Neutrophil (primary cell): ENCODE results near the gene UNKL.
"Not testable (repeated sequence)": the region's sequence is repeated elsewhere in the genome, so short reads cannot be mapped to it uniquely, and the experiment has no call there.

ENCODE experiments used
- H3K27ac ChIP-seq: fragments of 200-600 bp; sonication (generic); 2 replicates; pipeline ENCODE4 v1.5.1; 2016; ENCODE audit warnings: mild to moderate bottlenecking, moderate library complexity
- H3K27me3 ChIP-seq: fragments of 200-600 bp; sonication (generic); 2 replicates; pipeline ENCODE4 v1.6.0; 2016; ENCODE audit warnings: mild to moderate bottlenecking
- H3K36me3 ChIP-seq: fragments of 200-600 bp; sonication (generic); 2 replicates; pipeline ENCODE4 v1.5.1; 2017
- H3K4me1 ChIP-seq, 2 experiments: fragments of 200-600 bp in 1 of 2; sonication (generic) in 1 of 2; 1 replicate in 1 of 2; 2 replicates in 1 of 2; pipeline versions ENCODE4 v1.5.1 to v1.6.1; 2013 to 2016; ENCODE audit warnings: low read depth in 1 of 2, low read length in 1 of 2, mild to moderate bottlenecking in 1 of 2, moderate library complexity in 1 of 2; ENCODE audit not compliant: control insufficient read depth in 1 of 2, insufficient read depth in 1 of 2
- H3K4me3 ChIP-seq, 2 experiments: fragments of 200-600 bp in 1 of 2; sonication (generic) in 1 of 2; 1 replicate in 1 of 2; 2 replicates in 1 of 2; pipeline ENCODE4 v1.5.1; 2013 to 2016; ENCODE audit warnings: low read depth in 1 of 2, low read length in 1 of 2, mild to moderate bottlenecking in 1 of 2, moderate library complexity in 1 of 2
- H3K9me3 ChIP-seq: fragments of 200-600 bp; sonication (generic); 2 replicates; pipeline ENCODE4 v1.5.1; 2016
- CTCF ChIP-seq: fragments of 200-600 bp; sonication (generic); IDR thresholded peaks from 2 replicates; pipeline ENCODE4 v1.5.1; 2016; ENCODE audit warnings: antibody characterized with exemption

UNKL gene

GRCh38 chr16:1332618-1333148 lies 81.8 kb downstream of the UNKL start:
- Histone ChIP-seq H3K27me3 (peaks cover 78% of the 10 kb centered on the region), H3K27ac (peak overlapping the region; percentile 69), H3K36me3 (no peaks in the 10 kb centered on the region), H3K4me3 (peak overlapping the region; percentile 49 to 55), H3K4me1 (peaks cover 12 to 29% of the 10 kb centered on the region in 2 experiments), H3K9me3 (no peaks in the 10 kb centered on the region)
- TF ChIP-seq CTCF = no peak

- Histone ChIP-seq H3K4me3 (peak overlapping the region; percentile 49 to 55), H3K27ac (peak overlapping the region; percentile 69), H3K36me3 (peaks cover 2% of the 10 kb centered on the region)
Measured at GRCh38 chr16:1331712-1332617, 82.5 kb downstream of the UNKL start.

GRCh38 chr16:1330931-1331711 lies 83.4 kb downstream of the UNKL start:
- H3K36me3 ChIP-seq = peaks cover 10% of the 10 kb centered on the region
- no peaks in the 10 kb centered on the region for H3K9me3 ChIP-seq
- H3K27ac ChIP-seq = peak overlapping the region; percentile 69
- H3K4me3 ChIP-seq = peak overlapping the region; percentile 49 to 55
- H3K27me3 ChIP-seq = peaks cover 63% of the 10 kb centered on the region
- no peak for TF ChIP-seq CTCF
- H3K4me1 ChIP-seq = peaks cover 12 to 29% of the 10 kb centered on the region in 2 experiments

More at GRCh38 chr16:1331712-1332617, 82.5 kb downstream of the UNKL start:
- peaks cover 12 to 29% of the 10 kb centered on the region in 2 experiments for H3K4me1 ChIP-seq
- no peaks in the 10 kb centered on the region for H3K9me3 ChIP-seq
- H3K27me3 ChIP-seq = peaks cover 71% of the 10 kb centered on the region
- TF ChIP-seq CTCF = no peak

GRCh38 chr16:1330260-1330914 lies 84.1 kb downstream of the UNKL start:
- H3K27ac ChIP-seq = no peak overlapping the region
- peaks cover 12 to 29% of the 10 kb centered on the region in 2 experiments for H3K4me1 ChIP-seq
- TF ChIP-seq CTCF = peak; percentile 47
- no peak overlapping the region for H3K4me3 ChIP-seq
- no peaks in the 10 kb centered on the region for H3K9me3 ChIP-seq
- peaks cover 17% of the 10 kb centered on the region for H3K36me3 ChIP-seq
- peaks cover 55% of the 10 kb centered on the region for H3K27me3 ChIP-seq

GRCh38 chr16:1328961-1329360 lies 85.5 kb downstream of the UNKL start:
- peaks cover 12 to 25% of the 10 kb centered on the region in 2 experiments for H3K4me1 ChIP-seq
- H3K9me3 ChIP-seq, H3K4me3 ChIP-seq, H3K27ac ChIP-seq: not testable (repeated sequence)
- H3K36me3 ChIP-seq = peaks cover 31% of the 10 kb centered on the region
- H3K27me3 ChIP-seq = peaks cover 41% of the 10 kb centered on the region

GRCh38 chr16:1328136-1328535 lies 86.4 kb downstream of the UNKL start:
- Histone ChIP-seq H3K4me1 (peaks cover 12 to 17% of the 10 kb centered on the region in 2 experiments), H3K27me3 (peaks cover 33% of the 10 kb centered on the region), H3K36me3 (peaks cover 40% of the 10 kb centered on the region)
- not testable (repeated sequence) for H3K27ac ChIP-seq, H3K9me3 ChIP-seq, H3K4me3 ChIP-seq
